Stimulated activated CD8-positive, alpha-beta memory T cell treated with anti-CD3 and anti-CD28 coated beads, Interleukin-2, amount 100 ng/mL, for 1 hour (primary cell): ENCODE results near the gene URB2.
A peak's percentile ranks its signal among the peaks of the same experiment; 100 is the strongest.
"Not testable (repeated sequence)": the region's sequence is repeated elsewhere in the genome, so short reads cannot be mapped to it uniquely, and the experiment has no call there.

Experiments
- DNase-seq, 2 donors: peaks; one replicate each; pipeline ENCODE4 v3.0.0-alpha.2; 2020; ENCODE audit warnings: low read depth in 2 of 2

Gene URB2

GRCh38 chr1:229614701-229615100, 11.3 kb upstream of the URB2 start:
- no peak for DNase-seq

DNA sequence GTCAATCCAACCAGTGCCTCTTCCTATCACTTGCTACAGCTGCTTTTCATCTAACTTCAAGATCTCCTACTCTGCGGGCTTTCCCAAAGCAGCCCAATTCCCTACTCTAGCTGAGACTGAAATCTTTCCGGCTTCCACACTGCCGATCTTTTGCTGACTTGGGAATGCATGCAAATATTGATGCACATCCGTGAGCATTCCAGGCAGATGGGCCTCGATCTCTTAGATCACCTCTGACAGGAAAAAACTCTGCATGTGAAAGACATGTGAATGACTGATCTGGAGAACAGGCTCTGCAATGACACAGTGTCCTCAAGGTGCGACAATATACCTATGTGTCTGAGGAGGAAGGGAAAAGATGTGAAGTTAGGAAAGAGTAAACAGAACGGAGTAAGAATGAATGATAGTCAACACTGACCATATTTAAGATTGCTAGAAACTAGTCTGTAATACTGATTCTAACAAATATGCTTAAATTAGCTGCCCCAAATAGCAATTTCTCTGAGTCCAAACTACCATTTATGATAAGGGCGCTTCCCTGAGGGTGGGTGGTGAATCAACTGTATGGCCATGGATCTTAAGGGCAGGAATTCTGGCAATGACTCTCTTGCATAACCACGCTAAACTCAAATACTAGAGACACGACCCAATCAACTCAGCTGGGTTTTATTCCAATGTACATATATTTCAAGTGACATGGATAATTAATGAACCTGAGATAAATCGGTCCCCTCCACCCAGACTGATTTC, 8.5 kb upstream of the URB2 start:
- DNase-seq = no peak

GRCh38 chr1:229619002-229619401, 7.0 kb upstream of the URB2 start:
- no peak for DNase-seq

GRCh38 chr1:229619614-229620013, 6.4 kb upstream of the URB2 start:
- no peak for DNase-seq

DNA sequence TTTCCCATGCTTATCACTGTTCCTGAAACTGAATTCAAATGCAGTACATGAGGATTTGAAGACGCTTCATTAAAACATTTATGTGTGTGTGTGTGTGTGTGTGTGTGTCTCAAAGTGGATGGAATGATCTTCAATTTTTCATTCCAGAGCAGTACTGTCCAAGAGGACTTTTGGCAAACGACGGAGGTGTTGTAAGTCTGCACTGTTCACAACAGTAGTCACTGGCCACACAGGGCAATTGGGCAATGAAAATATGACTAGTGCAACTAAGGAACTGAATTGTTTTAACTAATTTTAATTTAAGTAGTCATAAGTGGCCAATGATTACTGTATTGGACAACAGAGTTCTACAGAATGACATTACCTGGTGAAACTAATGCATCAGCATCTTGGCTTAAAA, 5.2 kb upstream of the URB2 start:
- no peak for DNase-seq

DNA sequence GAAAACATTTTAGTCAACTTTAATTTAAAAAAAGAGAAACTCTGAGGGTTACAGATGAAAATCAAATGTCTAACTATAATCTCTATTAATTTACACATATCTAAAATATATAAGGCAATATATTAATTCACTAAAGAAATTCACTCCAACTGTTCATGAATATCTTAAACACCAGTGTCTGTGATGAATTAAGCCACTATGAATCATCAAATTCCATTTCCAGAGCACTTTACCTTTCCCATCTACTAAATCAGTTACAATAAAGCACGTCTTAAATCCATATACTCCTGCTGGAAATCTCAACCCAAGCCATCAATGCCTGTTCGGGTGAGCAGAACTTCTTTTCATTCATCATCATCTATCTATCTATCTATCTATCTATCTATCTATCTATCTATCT, 4.4 kb upstream of the URB2 start:
- DNase-seq = no peak

GRCh38 chr1:229622641-229623120, 3.4 kb upstream of the URB2 start:
- DNase-seq = not testable (repeated sequence)

DNA sequence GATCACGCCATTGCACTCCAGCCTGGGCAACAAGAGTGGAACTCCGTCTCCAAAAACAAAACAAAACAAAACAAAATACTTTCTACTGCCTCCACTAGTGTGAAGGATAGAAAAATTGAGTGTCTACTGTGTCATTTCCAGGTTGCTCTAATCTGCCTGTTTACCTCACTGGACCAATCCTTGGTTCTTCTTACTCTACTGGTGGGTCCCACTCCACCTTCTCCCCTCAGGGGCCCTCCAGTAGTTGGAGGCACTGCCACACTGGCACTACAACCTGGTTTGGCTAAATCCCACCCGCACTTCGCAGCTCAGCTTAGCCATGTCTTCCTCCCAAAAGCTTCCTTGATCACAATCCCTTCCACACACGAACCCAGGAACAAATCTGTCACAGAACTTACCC, 2.8 kb upstream of the URB2 start:
- no peak for DNase-seq

DNA sequence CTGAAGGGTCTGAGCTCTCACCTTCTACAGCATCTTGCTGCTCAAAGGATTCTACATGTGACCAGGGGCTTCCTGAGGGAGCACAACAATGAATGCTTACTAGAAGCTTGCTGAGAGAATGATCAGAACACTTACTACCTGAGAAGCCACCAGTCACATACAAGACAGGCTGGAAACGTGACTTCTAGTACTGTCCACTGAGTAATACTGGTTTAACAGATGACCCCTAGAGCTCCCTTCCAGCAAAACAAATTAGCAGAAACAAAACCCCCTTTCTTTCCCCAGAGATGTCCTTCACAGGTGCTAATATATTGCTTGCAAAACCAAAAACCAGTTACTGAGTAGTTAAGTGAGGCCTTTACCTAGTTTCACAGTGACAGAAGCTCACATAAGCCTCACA, 2.2 kb upstream of the URB2 start:
- no peak for DNase-seq

DNA sequence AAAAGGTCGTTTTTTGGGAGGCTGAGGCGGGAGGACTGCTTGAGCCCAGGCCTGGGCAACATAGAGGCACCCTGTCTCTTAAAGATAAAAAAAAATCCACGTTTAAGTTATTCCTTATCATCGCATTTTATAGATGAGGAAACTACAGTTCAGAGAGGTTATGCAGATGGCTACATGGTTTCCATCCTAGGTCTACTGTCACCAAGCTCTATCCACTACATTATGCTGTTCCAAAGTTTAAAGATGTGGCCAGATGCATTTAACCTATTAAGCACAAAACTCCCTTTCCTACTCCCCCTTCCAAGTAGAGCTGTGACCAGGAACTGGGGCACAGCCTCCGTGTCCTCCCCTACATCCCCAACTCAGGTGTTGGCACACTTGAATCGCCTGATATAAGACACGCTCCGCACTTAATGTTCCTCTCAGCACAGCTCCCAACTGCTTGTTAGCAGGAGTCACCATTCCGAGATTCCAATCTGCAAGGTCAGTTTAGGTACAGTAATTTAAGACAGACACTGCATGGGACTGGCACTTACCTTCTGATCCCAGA, 1.5 kb upstream of the URB2 start:
- DNase-seq = no peak

DNA sequence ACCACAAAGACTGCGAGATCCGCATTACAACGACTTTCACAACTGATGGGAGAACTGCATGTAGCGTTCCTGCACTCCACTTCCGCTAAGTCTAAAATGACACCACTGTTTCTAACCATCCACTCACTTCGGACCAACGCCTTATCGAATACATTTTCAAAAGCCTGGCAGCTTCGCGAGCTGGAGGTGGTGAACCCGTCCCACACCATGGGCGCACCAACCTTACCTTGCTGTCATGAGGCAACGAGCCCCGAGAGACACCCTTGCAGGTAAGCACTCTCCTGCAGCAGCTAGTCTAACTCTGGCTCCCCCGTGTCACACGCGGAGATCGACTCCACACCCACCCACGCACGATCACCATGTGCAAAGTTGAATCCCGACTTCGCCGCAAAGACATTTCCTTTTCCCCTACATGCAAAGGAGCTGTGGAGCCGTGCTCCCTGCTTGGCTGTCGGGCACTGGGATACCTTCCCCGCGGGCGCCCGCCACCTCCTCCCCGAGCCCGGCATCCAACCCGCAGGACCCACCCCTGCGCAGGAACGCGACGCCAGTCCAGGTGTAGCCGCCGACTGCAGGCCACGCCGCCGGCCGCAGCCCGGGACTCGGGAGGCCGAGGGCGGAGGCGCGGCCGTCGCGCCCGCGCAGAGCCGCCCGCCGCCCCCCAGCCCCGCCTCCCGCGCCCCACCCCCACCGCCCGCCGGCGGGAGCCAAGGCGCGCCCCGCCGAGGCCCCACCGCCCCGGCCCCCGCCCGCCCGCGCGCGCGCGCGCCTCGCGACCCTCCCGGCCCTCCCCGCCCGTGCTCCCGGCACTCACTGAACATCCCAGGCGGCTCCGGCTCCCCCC, 754 bp upstream of the URB2 start:
- peak; percentile 4 to 19 for DNase-seq

DNA sequence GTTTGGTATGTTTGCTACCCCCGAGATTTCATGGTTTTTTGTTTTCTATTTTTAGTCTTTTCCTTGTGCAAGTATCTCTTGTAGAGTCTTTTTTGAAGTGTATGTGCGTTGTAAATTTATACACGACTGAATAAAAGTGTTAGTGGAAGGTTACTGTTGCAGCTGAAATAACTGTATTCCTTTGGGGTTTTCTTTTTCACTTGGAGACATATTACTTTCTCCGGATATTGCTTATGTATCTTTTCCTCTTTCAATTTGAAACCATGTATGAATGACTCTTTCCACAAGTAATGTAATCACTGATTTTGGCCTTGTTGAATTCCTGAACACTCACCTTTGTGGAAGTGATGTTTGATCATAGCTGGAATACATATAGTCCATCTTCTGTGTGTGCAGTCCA, 956 bp downstream of the URB2 start:
- DNase-seq = no peak

- no peak for DNase-seq
These were observed 3.2 kb downstream of the URB2 start for GRCh38 chr1:229629261-229629660.

DNA sequence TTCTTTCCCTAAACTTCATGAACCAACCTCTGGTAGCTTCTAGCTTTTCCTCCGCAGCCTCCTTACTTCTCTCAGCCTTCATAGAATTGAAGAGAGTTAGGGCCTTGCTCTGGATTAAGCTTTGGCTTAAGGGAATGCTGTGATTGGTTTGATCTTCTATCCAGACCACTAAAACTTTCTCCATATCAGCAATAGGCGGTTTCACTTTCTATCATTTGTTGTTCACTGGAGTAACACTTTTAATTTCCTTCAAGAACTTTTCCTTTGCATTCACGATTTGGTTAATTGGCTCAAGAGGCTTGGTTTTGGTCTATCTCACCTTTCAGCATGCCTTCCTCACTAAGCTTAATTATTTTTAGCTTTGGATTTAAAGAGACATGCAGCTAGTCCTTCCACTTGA, 5.1 kb downstream of the URB2 start:
- no peak for DNase-seq

DNA sequence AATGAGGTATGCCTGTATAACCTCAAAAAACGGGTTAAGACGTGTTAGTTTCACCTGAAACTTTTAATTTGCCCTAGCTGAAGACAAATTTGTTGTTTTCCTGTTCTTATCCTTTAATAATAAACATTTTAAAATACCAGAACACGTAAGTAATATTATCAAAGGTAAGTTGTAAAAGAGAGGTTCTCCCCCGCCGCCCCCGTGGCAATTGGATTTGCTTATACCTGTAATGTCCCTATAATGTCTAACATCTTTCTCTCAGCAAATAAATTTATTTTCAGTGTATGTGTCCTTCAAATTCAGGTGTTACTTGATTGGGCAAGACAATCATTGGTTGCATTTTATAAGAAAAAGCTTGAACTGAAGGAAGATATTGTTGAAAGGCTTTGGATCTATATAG, 5.9 kb downstream of the URB2 start:
- no peak for DNase-seq

DNA sequence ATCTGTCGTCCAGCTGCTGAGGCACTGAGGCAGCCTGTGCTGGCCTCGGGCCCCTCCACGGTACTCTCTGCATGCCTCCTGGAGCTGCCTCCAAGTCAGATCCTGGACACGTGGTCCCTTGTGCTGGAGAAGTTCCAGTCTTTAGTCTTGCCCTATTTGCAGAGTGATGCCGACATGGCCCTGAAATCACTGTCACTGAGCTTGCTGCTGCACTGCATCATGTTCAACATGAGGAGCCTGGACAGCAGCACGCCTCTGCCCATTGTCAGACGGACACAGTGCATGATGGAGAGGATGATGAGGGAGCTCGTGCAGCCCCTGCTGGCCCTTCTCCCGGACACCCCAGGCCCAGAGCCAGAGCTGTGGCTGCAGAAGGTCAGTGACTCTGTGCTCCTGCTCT, 10.0 kb downstream of the URB2 start:
- DNase-seq = no peak

GRCh38 chr1:229637746-229638145, 11.7 kb downstream of the URB2 start:
- no peak for DNase-seq

GRCh38 chr1:229640455-229640854, 14.4 kb downstream of the URB2 start:
- DNase-seq = no peak

DNA sequence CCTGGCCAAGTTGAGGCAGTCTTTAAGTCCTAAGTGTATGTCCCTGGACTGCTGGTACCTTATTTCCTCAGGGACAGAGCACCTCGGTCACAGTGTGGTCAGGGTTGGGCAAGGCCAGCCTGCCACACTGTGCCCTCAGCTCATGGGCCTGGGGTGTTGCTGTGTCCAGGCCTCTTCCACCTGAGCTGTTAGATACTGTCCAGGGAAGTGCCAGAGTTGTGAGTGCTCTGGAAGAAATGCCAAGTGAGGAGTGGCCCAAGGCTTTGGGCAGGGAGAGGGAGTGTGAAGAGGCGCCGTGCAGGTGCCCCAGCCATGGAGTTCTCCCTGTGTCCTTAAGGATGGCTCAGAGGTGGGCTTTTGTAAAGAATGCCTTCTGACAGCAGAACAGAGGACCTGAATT, 15.3 kb downstream of the URB2 start:
- no peak for DNase-seq

DNA sequence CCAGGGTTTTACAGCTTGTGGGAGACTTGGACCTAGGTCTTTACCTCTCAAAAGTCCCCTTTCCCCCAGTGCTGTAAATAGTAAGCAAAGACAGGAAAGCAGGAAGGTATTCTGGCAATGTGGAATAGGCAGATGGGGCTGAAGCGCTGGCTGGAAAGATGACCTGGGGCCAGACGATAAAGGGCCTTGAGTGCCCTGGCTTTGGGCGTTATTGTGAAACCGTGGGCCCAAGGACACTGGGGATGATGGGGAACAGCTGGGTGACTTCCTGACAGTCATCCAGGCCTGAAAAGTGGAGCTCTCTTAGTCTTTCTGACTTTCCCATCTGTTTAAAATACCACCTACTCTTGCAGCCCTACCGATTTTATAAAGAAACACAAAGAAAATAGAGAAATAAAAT, 16.3 kb downstream of the URB2 start:
- no peak for DNase-seq

DNA sequence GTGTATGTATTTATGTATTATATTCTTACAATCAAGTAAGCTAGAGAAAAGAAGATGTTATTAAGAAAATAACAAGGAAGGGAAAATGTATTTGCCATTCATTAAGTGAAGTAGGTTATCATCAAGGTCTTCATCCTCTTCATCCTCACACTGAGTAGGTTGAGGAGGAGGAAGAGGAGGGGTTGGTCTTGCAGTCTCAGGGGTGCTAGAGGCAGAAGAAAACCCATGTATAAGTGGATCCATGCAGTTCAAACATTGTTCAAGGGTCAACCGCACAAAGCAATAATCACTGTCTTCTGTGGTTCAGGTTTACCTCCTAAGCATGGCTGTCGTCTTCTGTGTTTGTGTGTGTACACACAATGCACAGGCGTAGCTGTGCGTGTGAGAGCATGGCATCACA, 16.9 kb downstream of the URB2 start:
- no peak for DNase-seq

- DNase-seq = no peak
These were observed 18.1 kb downstream of the URB2 start for GRCh38 chr1:229643996-229644745.
